ENCODE data around the gene RHBDD2. TPM values are rescaled to one million over a fixed set of nuclear protein-coding genes. Genes with fewer than 3 reads are reported as not detected.
"Not testable (repeated sequence)": the region's sequence is repeated elsewhere in the genome, so short reads cannot be mapped to it uniquely, and the experiment has no call there.

Gene RHBDD2
- polyA plus RNA-seq, 2 donors: 32.9 to 36.0 TPM

DNA sequence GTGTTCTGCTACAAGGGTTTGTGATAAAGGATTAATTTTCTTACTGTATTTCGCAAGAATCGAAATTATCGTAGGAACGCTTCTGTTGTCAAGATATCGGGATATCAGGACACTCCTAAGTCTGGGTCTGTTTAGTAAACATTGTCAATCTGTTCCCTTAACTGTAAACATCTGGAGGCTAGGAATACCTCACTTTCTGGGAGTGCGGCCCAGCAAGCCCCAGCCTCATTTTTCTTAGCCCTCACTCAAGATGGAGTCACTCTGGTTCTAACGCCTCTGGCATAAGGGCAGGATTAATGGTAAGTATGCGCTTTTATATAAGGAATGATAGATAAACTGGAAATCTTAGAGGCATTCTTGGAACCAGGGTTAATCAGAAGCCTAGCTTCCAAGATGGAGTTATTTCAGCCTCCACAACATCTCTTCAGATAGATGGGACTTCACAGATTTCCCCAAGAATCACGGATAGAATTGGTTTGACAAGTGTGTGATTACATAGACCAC lies 35.2 kb upstream of the RHBDD2 start:
- WGBS, 2 donors: 88 to 91% methylated on average over 9 of the region's 9 CpGs
- H3K27ac ChIP-seq (ENCODE audit: low read depth in 2 of 2, low read length in 1 of 2): no peak overlapping the region
- no peaks in the 10 kb centered on the region for H3K27me3 ChIP-seq (ENCODE audit: control insufficient read depth in 1 of 2, insufficient read depth in 2 of 2, low read length in 2 of 2)
- H3K4me1 ChIP-seq (ENCODE audit: control insufficient read depth in 2 of 2, insufficient read depth in 2 of 2, low read length in 1 of 2): peaks cover 0 to 6% of the 10 kb centered on the region in 2 donors
- H3K9me3 ChIP-seq (ENCODE audit: control insufficient read depth in 2 of 2, insufficient read depth in 1 of 2, low read depth in 1 of 2, low read length in 1 of 2): no peaks in the 10 kb centered on the region
- H3K4me3 ChIP-seq (ENCODE audit: low read depth in 1 of 2, low read length in 2 of 2): no peak overlapping the region
- H3K36me3 ChIP-seq (ENCODE audit: control insufficient read depth in 2 of 2, insufficient read depth in 2 of 2, low read length in 1 of 2): no peaks in the 10 kb centered on the region

GRCh38 chr7:75844158-75844557 lies 34.7 kb upstream of the RHBDD2 start:
- Histone ChIP-seq H3K36me3 (ENCODE audit: control insufficient read depth in 2 of 2, insufficient read depth in 2 of 2, low read length in 1 of 2) (no peaks in the 10 kb centered on the region), H3K27ac (ENCODE audit: low read depth in 2 of 2, low read length in 1 of 2) (no peak overlapping the region)
- WGBS, 2 donors: 92 to 93% methylated on average over 5 of the region's 5 CpGs

DNA sequence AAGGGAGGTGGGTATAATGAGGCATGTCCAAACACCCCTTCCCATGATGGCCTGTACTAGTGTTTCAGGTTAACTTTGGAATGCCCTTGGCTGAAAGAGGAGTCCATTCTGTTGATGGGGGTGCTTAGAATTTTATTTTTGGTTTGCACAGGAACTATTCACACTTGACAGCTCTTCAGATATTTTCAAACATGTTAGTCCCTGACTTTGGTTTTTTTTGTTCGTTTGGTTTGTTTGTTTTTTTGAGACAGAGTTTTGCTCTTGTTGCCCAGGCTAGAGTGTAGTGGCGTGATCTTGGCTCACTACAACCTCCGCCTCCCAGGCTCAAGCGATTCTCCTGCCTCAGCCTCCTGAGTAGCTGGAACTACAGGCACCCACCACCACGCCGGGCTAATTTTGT lies 33.7 kb upstream of the RHBDD2 start:
- 71 to 78% methylated on average over 6 of the region's 6 CpGs for WGBS, 2 donors
- not testable (repeated sequence) for H3K4me1 ChIP-seq (ENCODE audit: control insufficient read depth in 2 of 2, insufficient read depth in 2 of 2, low read length in 1 of 2)

More at GRCh38 chr7:75844158-75844557, 34.7 kb upstream of the RHBDD2 start:
- Histone ChIP-seq H3K9me3 (ENCODE audit: control insufficient read depth in 2 of 2, insufficient read depth in 1 of 2, low read depth in 1 of 2, low read length in 1 of 2) (no peaks in the 10 kb centered on the region), H3K4me3 (ENCODE audit: low read depth in 1 of 2, low read length in 2 of 2) (no peak overlapping the region), H3K4me1 (ENCODE audit: control insufficient read depth in 2 of 2, insufficient read depth in 2 of 2, low read length in 1 of 2) (peaks cover 0 to 6% of the 10 kb centered on the region in 2 donors), H3K27me3 (ENCODE audit: control insufficient read depth in 1 of 2, insufficient read depth in 2 of 2, low read length in 2 of 2) (no peaks in the 10 kb centered on the region)

DNA sequence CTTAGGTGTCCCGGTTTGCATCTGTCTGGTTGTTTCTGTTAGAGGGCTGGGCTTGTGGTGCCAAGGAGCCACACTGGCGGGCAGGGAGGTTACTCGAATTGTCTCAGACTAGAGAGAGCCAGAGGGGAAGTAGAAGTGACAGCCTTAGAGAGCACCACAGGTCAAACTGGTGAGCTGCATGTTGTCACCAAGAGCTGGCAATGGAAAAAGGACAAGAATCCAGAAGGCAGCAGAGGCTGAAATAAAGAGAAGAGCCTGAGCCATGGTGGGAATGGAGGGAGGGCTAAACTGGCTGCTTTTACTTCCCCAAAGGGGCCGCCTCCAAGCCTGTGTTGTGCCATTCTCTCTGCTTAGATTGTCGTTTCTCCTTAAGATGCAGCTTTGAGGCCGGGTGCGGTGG lies 31.1 kb upstream of the RHBDD2 start:
- WGBS, 2 donors: 80 to 86% methylated on average over 7 of the region's 7 CpGs

More for the DNA sequence above, 33.7 kb upstream of the RHBDD2 start:
- not testable (repeated sequence) for H3K27ac ChIP-seq (ENCODE audit: low read depth in 2 of 2, low read length in 1 of 2); H3K4me3 ChIP-seq (ENCODE audit: low read depth in 1 of 2, low read length in 2 of 2); H3K9me3 ChIP-seq (ENCODE audit: control insufficient read depth in 2 of 2, insufficient read depth in 1 of 2, low read depth in 1 of 2, low read length in 1 of 2); H3K27me3 ChIP-seq (ENCODE audit: control insufficient read depth in 1 of 2, insufficient read depth in 2 of 2, low read length in 2 of 2); H3K36me3 ChIP-seq (ENCODE audit: control insufficient read depth in 2 of 2, insufficient read depth in 2 of 2, low read length in 1 of 2)

DNA sequence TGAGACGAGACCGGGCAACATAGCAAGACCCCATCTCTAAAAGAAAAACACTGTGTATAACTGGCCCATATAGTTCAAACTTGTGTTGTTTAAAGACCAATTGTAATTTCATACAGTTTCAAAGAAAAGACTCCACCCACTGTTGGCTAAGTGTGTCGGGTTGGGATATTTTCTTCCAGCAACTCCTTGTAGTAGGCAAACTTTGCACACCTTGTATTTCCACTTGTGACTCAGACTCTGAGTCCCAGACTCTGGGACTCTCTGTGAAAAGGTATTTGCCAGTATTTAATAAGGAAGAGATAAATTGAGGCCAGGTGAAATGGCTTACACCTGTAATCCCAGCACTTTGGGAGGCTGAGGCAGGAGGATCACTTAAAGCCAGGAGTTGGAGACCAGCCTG lies 29.3 kb upstream of the RHBDD2 start:
- Histone ChIP-seq H3K27me3 (ENCODE audit: control insufficient read depth in 1 of 2, insufficient read depth in 2 of 2, low read length in 2 of 2) (no peaks in the 10 kb centered on the region), H3K9me3 (ENCODE audit: control insufficient read depth in 2 of 2, insufficient read depth in 1 of 2, low read depth in 1 of 2, low read length in 1 of 2) (no peaks in the 10 kb centered on the region), H3K4me3 (ENCODE audit: low read depth in 1 of 2, low read length in 2 of 2) (no peak overlapping the region), H3K36me3 (ENCODE audit: control insufficient read depth in 2 of 2, insufficient read depth in 2 of 2, low read length in 1 of 2) (no peaks in the 10 kb centered on the region), H3K27ac (ENCODE audit: low read depth in 2 of 2, low read length in 1 of 2) (peak overlapping the region in 1 of 2 donors; percentile 47), H3K4me1 (ENCODE audit: control insufficient read depth in 2 of 2, insufficient read depth in 2 of 2, low read length in 1 of 2) (no peaks in the 10 kb centered on the region)
- WGBS, 2 donors: 61 to 68% methylated on average over 3 of the region's 3 CpGs

More for the DNA sequence above, 31.1 kb upstream of the RHBDD2 start:
- Histone ChIP-seq H3K4me3 (ENCODE audit: low read depth in 1 of 2, low read length in 2 of 2) (no peak overlapping the region), H3K27me3 (ENCODE audit: control insufficient read depth in 1 of 2, insufficient read depth in 2 of 2, low read length in 2 of 2) (no peaks in the 10 kb centered on the region), H3K4me1 (ENCODE audit: control insufficient read depth in 2 of 2, insufficient read depth in 2 of 2, low read length in 1 of 2) (peaks cover 0 to 3% of the 10 kb centered on the region in 2 donors), H3K9me3 (ENCODE audit: control insufficient read depth in 2 of 2, insufficient read depth in 1 of 2, low read depth in 1 of 2, low read length in 1 of 2) (no peaks in the 10 kb centered on the region), H3K27ac (ENCODE audit: low read depth in 2 of 2, low read length in 1 of 2) (no peak overlapping the region), H3K36me3 (ENCODE audit: control insufficient read depth in 2 of 2, insufficient read depth in 2 of 2, low read length in 1 of 2) (no peaks in the 10 kb centered on the region)

- H3K27me3 ChIP-seq (ENCODE audit: control insufficient read depth in 1 of 2, insufficient read depth in 2 of 2, low read length in 2 of 2): no peaks in the 10 kb centered on the region
- no peaks in the 10 kb centered on the region for H3K36me3 ChIP-seq (ENCODE audit: control insufficient read depth in 2 of 2, insufficient read depth in 2 of 2, low read length in 1 of 2)
- H3K9me3 ChIP-seq (ENCODE audit: control insufficient read depth in 2 of 2, insufficient read depth in 1 of 2, low read depth in 1 of 2, low read length in 1 of 2): no peaks in the 10 kb centered on the region
- no peak overlapping the region for H3K4me3 ChIP-seq (ENCODE audit: low read depth in 1 of 2, low read length in 2 of 2)
- H3K27ac ChIP-seq (ENCODE audit: low read depth in 2 of 2, low read length in 1 of 2): no peak overlapping the region
- 77 to 81% methylated on average over 4 of the region's 4 CpGs for WGBS, 2 donors
- no peaks in the 10 kb centered on the region for H3K4me1 ChIP-seq (ENCODE audit: control insufficient read depth in 2 of 2, insufficient read depth in 2 of 2, low read length in 1 of 2)
Measured at GRCh38 chr7:75850235-75850634, 28.6 kb upstream of the RHBDD2 start.

GRCh38 chr7:75854233-75854632 lies 24.6 kb upstream of the RHBDD2 start:
- WGBS, 2 donors: 82 to 85% methylated on average over 5 of the region's 5 CpGs
- Histone ChIP-seq H3K27ac (ENCODE audit: low read depth in 2 of 2, low read length in 1 of 2) (no peak overlapping the region), H3K27me3 (ENCODE audit: control insufficient read depth in 1 of 2, insufficient read depth in 2 of 2, low read length in 2 of 2) (no peaks in the 10 kb centered on the region), H3K9me3 (ENCODE audit: control insufficient read depth in 2 of 2, insufficient read depth in 1 of 2, low read depth in 1 of 2, low read length in 1 of 2) (no peaks in the 10 kb centered on the region), H3K4me1 (ENCODE audit: control insufficient read depth in 2 of 2, insufficient read depth in 2 of 2, low read length in 1 of 2) (no peaks in the 10 kb centered on the region), H3K36me3 (ENCODE audit: control insufficient read depth in 2 of 2, insufficient read depth in 2 of 2, low read length in 1 of 2) (no peaks in the 10 kb centered on the region), H3K4me3 (ENCODE audit: low read depth in 1 of 2, low read length in 2 of 2) (no peak overlapping the region)

- H3K4me1 ChIP-seq (ENCODE audit: control insufficient read depth in 2 of 2, insufficient read depth in 2 of 2, low read length in 1 of 2); H3K36me3 ChIP-seq (ENCODE audit: control insufficient read depth in 2 of 2, insufficient read depth in 2 of 2, low read length in 1 of 2); H3K9me3 ChIP-seq (ENCODE audit: control insufficient read depth in 2 of 2, insufficient read depth in 1 of 2, low read depth in 1 of 2, low read length in 1 of 2); H3K4me3 ChIP-seq (ENCODE audit: low read depth in 1 of 2, low read length in 2 of 2); H3K27ac ChIP-seq (ENCODE audit: low read depth in 2 of 2, low read length in 1 of 2); H3K27me3 ChIP-seq (ENCODE audit: control insufficient read depth in 1 of 2, insufficient read depth in 2 of 2, low read length in 2 of 2): not testable (repeated sequence)
- WGBS, 2 donors: 83 to 88% methylated on average over 8 to 10 of the region's 10 CpGs
Measured at GRCh38 chr7:75854813-75855345, 24.0 kb upstream of the RHBDD2 start.

GRCh38 chr7:75856536-75856935 lies 22.3 kb upstream of the RHBDD2 start:
- Histone ChIP-seq H3K4me1 (ENCODE audit: control insufficient read depth in 2 of 2, insufficient read depth in 2 of 2, low read length in 1 of 2) (no peaks in the 10 kb centered on the region), H3K4me3 (ENCODE audit: low read depth in 1 of 2, low read length in 2 of 2) (no peak overlapping the region), H3K27me3 (ENCODE audit: control insufficient read depth in 1 of 2, insufficient read depth in 2 of 2, low read length in 2 of 2) (no peaks in the 10 kb centered on the region), H3K36me3 (ENCODE audit: control insufficient read depth in 2 of 2, insufficient read depth in 2 of 2, low read length in 1 of 2) (no peaks in the 10 kb centered on the region), H3K27ac (ENCODE audit: low read depth in 2 of 2, low read length in 1 of 2) (no peak overlapping the region), H3K9me3 (ENCODE audit: control insufficient read depth in 2 of 2, insufficient read depth in 1 of 2, low read depth in 1 of 2, low read length in 1 of 2) (no peaks in the 10 kb centered on the region)
- 71 to 84% methylated on average over 6 of the region's 6 CpGs for WGBS, 2 donors

- Histone ChIP-seq H3K27ac (ENCODE audit: low read depth in 2 of 2, low read length in 1 of 2) (no peak overlapping the region), H3K4me3 (ENCODE audit: low read depth in 1 of 2, low read length in 2 of 2) (no peak overlapping the region), H3K36me3 (ENCODE audit: control insufficient read depth in 2 of 2, insufficient read depth in 2 of 2, low read length in 1 of 2) (no peaks in the 10 kb centered on the region), H3K27me3 (ENCODE audit: control insufficient read depth in 1 of 2, insufficient read depth in 2 of 2, low read length in 2 of 2) (no peaks in the 10 kb centered on the region), H3K9me3 (ENCODE audit: control insufficient read depth in 2 of 2, insufficient read depth in 1 of 2, low read depth in 1 of 2, low read length in 1 of 2) (no peaks in the 10 kb centered on the region), H3K4me1 (ENCODE audit: control insufficient read depth in 2 of 2, insufficient read depth in 2 of 2, low read length in 1 of 2) (no peaks in the 10 kb centered on the region)
Measured at GRCh38 chr7:75858410-75858809, 20.4 kb upstream of the RHBDD2 start.
